NCI-H748 (cell line): ENCODE results near the gene ADAMTS19.
A peak's percentile ranks its signal among the peaks of the same experiment; 100 is the strongest.
"Not testable (repeated sequence)": the region's sequence is repeated elsewhere in the genome, so short reads cannot be mapped to it uniquely, and the experiment has no call there.

ENCODE experiments used
- DNase-seq: peaks from one replicate; lab custom pipeline; 2025; ENCODE audit not compliant: unreplicated experiment; lab: John Stamatoyannopoulos, UW

Gene ADAMTS19, protein sequence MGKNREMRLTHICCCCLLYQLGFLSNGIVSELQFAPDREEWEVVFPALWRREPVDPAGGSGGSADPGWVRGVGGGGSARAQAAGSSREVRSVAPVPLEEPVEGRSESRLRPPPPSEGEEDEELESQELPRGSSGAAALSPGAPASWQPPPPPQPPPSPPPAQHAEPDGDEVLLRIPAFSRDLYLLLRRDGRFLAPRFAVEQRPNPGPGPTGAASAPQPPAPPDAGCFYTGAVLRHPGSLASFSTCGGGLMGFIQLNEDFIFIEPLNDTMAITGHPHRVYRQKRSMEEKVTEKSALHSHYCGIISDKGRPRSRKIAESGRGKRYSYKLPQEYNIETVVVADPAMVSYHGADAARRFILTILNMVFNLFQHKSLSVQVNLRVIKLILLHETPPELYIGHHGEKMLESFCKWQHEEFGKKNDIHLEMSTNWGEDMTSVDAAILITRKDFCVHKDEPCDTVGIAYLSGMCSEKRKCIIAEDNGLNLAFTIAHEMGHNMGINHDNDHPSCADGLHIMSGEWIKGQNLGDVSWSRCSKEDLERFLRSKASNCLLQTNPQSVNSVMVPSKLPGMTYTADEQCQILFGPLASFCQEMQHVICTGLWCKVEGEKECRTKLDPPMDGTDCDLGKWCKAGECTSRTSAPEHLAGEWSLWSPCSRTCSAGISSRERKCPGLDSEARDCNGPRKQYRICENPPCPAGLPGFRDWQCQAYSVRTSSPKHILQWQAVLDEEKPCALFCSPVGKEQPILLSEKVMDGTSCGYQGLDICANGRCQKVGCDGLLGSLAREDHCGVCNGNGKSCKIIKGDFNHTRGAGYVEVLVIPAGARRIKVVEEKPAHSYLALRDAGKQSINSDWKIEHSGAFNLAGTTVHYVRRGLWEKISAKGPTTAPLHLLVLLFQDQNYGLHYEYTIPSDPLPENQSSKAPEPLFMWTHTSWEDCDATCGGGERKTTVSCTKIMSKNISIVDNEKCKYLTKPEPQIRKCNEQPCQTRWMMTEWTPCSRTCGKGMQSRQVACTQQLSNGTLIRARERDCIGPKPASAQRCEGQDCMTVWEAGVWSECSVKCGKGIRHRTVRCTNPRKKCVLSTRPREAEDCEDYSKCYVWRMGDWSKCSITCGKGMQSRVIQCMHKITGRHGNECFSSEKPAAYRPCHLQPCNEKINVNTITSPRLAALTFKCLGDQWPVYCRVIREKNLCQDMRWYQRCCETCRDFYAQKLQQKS

DNA sequence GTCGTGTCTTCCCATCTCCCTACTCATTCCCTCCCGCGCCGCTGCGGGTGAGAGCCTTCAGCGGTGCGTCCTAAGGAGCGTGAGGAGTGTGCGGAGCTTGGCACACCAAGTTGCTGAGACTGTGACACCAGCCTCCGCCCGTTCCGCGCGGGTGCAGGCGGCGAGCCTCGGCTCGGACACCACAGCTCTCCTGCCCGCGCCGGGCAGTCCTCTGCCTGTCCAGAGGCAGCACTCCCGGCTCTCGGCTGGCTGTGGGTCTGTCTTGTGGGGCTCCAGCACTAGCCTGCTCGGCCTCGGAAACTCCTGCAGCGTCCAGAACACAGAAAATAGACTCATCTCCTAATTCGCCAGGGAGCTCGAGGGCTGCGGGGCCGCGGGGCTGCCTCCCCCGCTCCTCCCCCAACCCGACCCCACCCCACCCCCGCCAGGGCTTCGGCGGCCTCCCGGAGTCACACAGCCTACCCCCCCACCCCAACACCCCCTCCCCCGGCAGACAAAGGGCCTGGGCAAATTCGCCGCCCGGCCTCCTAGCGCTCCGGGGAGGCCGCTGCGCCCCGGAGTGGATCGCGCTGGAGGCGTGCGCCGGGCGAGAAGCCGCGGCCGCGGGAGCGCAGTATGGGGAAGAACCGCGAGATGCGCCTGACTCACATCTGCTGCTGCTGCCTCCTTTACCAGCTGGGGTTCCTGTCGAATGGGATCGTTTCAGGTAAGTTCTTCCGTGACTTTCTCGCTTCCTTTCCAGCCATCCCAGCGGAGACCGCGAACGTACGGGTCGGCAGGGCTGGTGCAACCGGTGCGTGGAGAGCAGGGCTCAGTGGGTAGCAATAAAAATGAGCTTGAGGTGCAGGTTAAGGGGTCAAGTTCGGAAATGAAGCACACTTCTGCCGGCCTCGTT, at the start of gene ADAMTS19:
TSS of gene ADAMTS19 (plus strand) at position 522 of the 895 bp plus-strand sequence. CDS start at position 616, 94 bp downstream.
- peak; percentile 53 for DNase-seq

GRCh38 chr5:129410488-129410887, 49.6 kb upstream of the ADAMTS19 start:
- no peak for DNase-seq

DNA sequence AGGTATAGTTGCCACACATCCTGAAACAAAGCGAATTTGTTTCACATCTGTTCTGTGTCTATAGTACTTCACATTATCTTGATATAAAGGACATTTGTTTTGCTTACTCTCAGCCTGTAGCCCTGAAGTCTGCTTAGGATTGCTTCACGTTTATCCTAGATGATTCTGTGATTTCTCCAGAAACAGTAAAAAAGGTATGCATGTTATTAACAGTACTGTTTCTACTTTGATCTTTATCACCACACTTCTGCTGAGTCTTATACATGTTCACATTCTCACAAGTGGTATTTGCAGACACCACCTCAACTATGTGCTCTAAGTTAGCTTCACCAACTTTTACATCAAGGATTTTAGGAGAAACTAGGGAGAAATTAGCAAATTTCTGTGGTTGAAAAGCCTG, 47.4 kb upstream of the ADAMTS19 start:
- no peak for DNase-seq

DNA sequence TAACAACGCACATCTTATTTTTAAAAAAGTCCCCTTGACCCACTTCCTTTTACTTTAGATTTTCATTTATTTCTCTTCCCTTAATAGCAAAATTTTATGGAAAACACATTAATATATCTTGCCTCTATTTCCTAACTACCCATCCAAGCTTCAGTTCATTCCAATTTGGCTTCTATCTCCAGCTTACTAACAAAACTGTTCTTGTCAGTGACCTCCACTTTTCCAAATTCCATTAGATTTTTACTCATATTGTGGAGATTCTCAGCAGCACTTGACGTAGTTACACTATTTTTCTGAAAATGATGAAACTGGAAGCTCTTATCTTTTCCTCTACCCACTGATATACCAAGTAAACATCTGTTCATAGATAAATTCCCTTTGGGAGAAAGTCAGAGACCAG, 46.5 kb upstream of the ADAMTS19 start:
- DNase-seq: no peak

- no peak for DNase-seq
Measured at GRCh38 chr5:129419292-129419691, 40.8 kb upstream of the ADAMTS19 start.

GRCh38 chr5:129425031-129425430, 35.1 kb upstream of the ADAMTS19 start:
- DNase-seq: no peak

DNA sequence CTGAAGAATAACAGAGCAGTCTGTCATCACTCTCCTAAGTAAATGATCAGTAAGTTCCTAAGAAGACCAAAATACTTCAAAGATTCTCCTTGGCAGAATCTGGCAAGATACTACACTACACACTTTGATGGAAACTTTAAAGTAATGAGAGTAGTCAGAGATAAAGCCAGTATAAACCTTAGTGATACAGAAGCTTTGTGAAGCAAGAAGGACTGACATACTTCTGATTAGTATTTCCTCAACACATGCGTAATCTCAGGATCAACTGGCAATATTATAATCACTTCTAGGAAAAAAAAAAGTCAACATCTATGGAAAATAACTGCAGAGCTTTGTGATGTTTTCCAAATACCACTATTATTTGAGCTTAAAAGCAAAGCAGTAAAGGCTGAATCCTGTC, 34.0 kb upstream of the ADAMTS19 start:
- no peak for DNase-seq

DNA sequence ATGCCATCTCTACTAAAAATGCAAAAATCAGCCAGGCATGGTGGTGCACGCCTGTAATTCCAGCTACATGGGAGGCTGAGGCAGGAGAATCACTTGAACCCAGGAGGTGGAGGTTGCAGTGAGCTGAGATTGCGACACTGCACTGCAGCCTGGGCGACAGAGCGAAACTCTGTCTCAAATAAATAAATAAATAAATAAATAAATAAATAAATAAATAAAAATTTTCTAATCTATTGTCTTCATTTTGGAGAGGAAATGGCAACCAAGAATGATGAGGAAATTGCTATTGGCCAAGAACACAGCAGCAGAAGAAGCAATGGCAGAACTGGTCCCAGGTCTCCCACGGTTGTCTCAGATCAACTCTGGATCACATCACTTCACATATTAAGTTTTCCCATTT, 31.5 kb upstream of the ADAMTS19 start:
- not testable (repeated sequence) for DNase-seq

DNA sequence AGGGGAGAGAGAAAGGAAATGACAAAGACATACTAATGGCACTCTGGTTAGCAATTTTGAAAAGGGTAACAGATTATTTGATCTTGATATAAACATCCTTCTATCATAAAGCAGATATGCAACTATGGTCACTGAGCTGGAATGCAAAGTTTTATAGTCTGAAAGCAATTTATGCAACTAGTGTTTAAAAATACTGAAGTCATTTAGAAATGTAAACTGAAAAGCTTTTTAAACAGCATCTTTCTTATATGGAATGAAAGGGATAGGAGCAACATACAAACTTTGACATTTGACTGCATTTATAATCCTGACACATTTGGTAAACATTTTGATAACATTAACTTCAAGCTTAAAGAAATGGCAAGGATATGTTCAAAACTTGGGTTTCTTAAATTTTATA, 28.7 kb upstream of the ADAMTS19 start:
- no peak for DNase-seq

DNA sequence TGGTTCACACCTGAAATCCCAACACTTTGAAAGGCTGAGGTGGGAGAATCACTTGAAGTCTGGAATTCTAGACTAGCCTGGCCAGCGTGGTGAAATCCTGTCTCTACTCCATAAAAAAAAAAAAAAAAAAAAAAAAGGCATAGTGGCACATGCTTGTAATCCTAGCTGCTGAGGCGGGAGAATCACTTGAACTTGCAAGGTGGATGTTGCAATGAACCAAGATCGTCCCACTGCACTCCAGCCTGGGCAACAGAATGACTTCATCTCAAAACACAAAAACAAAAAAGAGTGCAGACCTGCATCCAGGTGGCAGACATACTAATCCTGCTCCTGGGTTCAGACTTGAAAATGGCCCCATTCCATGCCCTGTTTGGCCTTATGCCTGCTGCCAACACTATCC, 21.8 kb upstream of the ADAMTS19 start:
- DNase-seq: no peak

DNA sequence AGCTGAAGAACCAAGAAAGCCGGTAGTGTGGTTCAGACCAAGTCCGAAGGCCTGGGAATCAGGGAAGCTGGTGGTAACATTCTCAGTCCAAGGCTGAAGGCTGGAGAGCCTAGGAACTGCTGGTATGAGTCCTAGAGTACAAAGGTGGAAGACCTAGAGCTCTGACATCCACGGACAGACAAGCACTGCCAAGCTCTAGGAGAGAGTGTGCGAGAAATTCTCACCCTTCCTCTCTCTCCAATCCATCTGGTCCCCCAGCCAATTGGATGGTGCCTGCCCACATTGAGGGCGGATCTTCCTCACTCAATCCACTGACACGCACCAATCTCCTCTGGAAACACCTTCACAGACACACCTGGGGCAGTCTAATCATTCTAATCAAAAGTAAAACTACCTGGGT, 19.7 kb upstream of the ADAMTS19 start:
- DNase-seq: no peak

- no peak for DNase-seq
Measured at GRCh38 chr5:129441096-129441495, 19.0 kb upstream of the ADAMTS19 start.

GRCh38 chr5:129445379-129445778, 14.7 kb upstream of the ADAMTS19 start:
- no peak for DNase-seq

DNA sequence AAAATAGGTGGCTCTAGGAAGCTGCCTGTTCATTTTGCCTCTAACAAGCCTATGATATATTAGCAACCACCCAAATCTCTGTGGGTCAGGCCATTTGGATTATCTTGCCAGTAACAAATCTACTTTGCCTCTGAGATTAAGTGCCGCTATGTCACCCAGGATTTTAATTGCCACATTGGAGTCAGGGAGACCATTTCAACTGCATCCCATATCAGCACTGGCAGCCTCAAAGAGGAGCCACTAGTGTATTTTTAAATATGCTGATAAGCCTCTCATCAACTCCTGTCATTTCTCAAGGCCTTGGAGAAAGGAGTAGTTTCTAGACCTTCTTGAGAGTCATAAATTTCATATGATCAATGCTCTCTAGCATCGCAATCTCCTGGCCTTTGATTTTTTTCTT, 12.1 kb upstream of the ADAMTS19 start:
- DNase-seq: no peak

DNA sequence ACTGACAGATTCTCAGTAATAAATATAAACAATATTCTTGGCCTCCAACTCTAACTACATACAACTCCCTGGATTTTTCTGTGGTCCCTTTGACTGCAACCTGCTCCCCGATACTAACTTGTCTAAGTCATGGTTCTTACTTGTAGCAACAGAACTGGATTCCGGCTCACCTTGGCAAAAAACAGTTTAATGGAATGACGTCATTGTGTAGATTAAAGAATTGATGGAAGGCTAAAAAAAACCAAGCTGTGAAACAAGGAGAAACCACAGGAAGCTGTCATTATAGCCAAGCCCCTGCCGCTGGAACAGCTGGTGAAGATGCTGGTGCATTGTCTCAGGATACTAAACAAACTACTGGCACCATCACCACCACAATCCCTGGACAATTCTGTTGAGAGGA, 11.4 kb upstream of the ADAMTS19 start:
- DNase-seq: no peak

DNA sequence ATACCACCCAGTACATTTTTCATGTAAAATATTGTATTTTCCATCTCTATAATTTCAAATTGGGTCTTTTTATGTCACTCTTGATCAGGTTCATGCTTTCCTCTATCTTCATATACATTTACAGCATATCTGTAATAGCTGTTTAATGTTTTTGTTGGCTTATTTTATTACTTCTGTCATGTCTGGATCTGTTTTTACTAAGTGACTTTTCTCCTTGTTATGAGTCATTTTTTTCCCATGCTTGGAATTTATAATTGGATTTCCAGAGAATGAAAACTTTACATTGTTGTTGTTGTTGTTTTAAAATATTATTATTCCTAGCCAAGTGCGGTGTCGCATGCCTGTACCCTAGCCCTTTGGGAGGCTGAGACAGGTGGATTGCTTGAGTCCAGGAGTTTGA, 5.6 kb upstream of the ADAMTS19 start:
- no peak for DNase-seq

DNA sequence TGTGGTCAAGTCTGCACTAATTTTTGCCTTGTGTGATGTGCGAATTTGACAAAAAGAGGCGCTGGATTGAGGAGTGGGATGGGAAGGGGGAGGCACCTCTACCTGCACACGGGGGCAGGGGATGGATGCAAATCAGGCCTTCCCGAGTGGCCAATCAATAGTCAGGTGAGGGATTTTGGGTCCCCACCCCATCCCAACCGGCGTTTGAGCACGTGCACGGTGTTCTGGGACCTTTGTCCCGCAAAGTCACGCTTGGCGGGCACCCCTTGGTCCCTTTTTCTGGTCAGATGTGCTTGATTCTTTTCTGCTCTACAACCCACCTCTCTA, 685 bp upstream of the ADAMTS19 start:
- no peak for DNase-seq

DNA sequence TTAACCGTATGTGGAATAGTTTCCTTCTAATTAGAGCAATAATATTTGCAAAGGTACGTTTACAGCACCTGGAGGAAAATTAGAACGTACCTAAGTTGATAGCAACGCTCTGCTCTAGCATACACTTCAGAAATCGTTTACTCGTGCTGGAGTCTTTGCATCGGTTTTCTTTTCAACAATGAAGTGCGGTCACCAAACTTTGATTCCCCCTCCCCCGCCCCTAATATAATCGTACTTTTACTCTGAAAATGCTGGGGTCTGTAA, 506 bp downstream of the ADAMTS19 start:
- peak; percentile 40 for DNase-seq

DNA sequence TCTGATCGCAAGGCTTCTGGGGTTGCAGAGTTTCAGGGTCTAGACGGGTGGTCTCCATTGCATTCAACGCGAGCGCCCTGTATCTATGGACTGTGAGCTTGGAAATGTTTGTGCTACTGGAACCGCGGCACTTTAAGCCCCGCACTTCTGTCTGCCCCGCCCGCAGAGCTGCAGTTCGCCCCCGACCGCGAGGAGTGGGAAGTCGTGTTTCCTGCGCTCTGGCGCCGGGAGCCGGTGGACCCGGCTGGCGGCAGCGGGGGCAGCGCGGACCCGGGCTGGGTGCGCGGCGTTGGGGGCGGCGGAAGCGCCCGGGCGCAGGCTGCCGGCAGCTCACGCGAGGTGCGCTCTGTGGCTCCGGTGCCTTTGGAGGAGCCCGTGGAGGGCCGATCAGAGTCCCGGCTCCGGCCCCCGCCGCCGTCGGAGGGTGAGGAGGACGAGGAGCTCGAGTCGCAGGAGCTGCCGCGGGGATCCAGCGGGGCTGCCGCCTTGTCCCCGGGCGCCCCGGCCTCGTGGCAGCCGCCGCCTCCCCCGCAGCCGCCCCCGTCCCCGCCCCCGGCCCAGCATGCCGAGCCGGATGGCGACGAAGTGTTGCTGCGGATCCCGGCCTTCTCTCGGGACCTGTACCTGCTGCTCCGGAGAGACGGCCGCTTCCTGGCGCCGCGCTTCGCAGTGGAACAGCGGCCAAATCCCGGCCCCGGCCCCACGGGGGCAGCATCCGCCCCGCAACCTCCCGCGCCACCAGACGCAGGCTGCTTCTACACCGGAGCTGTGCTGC, 1.0 kb downstream of the ADAMTS19 start:
- DNase-seq: peak; percentile 62

- no peak for DNase-seq
Measured at GRCh38 chr5:129461711-129462332, 1.7 kb downstream of the ADAMTS19 start.
